Stimulated activated CD8-positive, alpha-beta memory T cell treated with anti-CD3 and anti-CD28 coated beads, Interleukin-4, amount 100 ng/mL, for 1 hour (primary cell): ENCODE measurements around the gene ACYP2.
"Not testable (repeated sequence)": the region's sequence is repeated elsewhere in the genome, so short reads cannot be mapped to it uniquely, and the experiment has no call there.

ENCODE experiments used
- DNase-seq, 2 donors: peaks; one replicate each; pipeline ENCODE4 v3.0.0-alpha.2; 2020; ENCODE audit warnings: low read depth in 2 of 2, low spot score in 1 of 2

The ACYP2 gene

GRCh38 chr2:54262015-54262765 is 146.8 kb downstream of the ACYP2 start:
- DNase-seq = no peak

- DNase-seq = not testable (repeated sequence)
These were observed 149.7 kb downstream of the ACYP2 start for GRCh38 chr2:54265081-54265480.

DNA sequence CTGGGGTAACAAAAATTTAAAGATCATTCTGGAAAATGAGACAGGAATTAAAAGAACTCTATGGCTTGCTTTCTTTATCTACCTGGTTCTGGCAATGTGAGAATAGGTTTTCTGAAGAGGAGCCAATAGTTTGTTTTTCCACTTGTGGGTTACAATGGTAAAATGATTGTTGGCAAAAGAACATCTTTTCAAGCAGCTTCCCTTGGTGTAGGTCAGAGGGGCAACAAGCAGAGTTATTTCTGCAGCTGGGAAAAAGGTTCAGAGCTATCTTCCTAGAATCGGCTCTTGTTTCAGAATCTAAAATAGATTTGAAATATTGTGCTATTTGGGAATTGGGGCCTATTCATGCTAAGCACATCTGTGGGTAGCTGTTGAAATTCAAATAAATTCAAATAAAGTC is 152.2 kb downstream of the ACYP2 start:
- no peak for DNase-seq

- DNase-seq = no peak
These were observed 155.8 kb downstream of the ACYP2 start for GRCh38 chr2:54271189-54271588.

DNA sequence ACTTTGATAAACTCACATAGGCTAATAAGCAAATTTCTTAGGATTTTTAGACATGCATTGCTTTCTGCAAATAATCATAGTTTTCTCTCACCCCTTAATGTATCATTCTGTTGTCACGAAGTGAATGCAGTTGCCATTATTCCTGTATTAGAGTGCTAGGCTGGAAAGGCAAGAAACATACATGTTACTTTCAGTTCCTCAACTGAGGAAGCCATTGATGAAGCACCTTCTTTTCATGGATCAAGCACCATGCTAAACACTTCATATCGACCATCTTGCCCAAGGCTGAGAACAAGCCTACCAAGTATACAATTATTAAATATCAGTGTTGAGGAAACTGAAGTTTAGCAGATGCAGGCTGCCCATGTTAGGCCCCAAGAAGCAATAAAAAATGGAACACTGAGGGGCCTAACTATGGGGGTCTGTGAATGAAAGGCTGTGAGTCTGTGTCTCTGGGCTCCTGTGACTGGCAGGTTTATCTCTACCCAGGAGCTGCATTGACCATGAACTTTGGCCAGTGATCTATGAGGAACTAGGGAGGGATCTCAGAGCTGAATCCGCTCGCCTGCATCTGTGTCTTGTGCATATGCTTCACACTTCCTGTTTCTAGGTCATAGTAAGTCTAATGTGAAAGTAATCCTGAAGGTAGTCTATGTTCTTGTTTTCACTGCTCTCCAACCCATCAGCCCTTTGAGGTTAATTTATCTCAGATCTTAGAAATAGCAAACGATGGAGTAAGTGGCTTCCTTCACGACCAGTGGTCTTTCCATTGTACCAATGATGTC is 156.6 kb downstream of the ACYP2 start:
- no peak for DNase-seq

GRCh38 chr2:54274781-54275242 is 159.4 kb downstream of the ACYP2 start:
- DNase-seq = no peak

DNA sequence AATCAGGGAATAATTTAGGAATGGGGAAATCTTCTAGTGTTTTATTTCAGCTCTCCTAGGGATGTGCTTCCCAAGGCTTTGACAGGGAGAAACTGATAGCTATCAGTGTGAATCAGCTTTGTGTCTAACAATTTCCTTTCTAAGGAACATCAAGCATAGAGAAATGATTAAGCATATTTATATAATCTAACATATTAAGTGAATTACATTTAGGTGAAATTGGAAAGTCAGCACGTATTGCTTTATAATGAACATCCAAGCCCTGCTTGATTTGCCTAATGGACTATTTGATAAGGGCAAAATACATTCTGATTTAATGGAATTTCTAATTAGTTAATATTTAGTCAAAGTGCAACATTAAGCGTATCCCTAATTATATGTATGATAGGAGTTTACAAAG is 160.1 kb downstream of the ACYP2 start:
- DNase-seq = no peak

DNA sequence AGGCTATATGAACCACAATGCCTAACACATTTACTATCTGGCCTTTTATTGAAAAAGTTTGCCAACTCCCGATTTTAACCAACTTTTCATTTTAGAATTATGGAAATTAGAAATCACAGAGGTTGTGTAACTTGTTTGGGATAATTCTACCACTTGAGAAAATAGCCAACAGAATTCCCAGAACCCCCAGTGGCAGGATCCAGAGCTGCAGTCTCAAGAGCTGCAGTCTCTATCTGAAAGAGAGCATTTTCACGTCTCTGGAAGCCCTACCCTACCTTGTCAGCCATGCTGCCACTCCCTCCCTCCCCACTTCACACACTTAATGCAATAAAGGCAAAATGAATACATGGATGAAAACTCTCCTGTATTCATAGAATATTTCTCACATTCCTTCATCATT is 164.0 kb downstream of the ACYP2 start:
- DNase-seq = no peak

DNA sequence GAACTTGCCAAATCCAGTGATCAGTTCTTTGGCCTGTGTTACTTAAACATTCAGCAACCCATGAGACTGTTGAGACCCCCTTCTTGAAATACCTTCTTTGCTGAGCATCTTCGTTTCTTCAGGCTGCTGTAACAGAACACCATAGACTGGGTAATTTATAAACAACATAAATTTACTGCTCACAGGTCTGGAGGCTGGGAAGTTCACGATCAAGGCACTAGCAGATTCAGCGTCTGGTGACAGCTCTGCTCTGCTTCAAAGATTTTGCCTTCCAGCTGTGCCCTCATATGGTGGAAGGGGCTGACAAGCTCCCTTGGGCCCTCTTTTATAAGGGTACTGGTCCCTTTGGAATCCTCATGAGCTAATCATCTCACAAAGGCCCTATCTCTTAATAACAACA is 169.4 kb downstream of the ACYP2 start:
- DNase-seq = no peak

DNA sequence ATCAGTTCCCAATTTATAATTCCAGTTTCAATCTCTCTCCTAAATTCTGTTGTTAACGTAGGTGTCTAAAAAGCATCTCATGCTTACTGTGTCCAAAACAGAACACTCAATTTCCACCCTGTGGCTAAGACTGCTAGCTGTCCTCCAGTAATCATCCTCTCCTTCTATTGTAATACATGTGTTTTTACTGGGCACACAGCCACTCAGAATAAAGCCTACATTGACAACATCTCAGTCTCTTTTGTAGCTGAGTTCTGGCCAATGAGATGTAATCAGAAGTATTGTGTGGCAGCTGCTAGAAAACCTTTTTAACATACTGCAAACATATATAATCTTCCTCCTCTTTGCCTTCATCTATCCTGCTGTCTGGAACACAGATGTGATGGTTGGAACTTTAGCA is 170.0 kb downstream of the ACYP2 start:
- no peak for DNase-seq

GRCh38 chr2:54287532-54287931 is 172.1 kb downstream of the ACYP2 start:
- DNase-seq = no peak

DNA sequence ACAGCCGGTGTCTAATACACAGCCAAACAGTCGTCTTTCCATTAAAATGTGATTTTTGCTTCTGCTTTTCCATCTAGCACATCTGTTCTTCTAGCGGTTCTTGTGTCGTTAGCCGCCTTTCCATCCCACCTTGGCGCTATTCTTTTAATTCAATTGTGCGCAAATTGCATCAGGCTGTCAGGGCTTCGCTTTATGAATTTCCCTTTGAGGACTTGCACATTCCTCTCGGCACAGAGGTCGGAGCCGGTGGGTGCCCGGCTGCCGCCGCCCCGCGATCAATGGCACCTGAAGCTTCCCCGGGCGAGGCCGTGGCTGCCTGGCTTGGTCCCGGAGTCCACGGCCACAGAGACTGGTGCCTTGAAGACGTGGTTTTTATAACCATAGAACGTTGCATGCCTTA is 174.5 kb downstream of the ACYP2 start:
- DNase-seq = no peak

DNA sequence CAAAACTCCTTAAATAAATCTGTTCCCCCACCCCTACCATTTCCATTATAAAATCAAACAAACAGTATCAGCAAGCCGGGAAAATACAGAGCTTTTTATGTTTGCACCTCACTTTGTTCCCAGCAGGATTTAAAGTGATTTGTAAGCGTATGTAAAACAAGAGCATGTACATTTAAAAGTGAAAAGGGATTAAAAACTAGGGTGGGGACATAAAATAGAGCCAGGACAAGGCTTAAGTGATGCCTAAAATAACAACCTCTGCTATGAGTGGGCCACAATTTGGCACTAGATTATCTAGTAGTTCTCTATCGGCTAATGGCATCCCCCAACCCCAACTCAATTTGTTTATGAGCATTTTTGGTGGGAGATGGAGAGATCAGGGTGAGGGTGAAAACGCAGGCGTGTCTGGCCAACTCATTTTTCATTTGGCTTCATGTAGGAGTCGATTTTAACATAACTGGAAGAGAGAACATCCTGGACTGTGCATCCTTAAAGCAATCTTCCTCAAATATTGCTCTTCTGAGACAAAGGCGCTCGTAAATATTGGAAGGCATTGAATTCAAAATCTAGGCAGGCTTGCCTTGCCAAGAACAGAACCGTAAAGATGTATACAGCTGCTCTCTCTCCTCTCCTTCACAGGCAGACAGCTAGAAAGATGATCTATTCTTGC is 175.1 kb downstream of the ACYP2 start:
- no peak for DNase-seq

GRCh38 chr2:54294665-54295064 is 179.2 kb downstream of the ACYP2 start:
- not testable (repeated sequence) for DNase-seq

DNA sequence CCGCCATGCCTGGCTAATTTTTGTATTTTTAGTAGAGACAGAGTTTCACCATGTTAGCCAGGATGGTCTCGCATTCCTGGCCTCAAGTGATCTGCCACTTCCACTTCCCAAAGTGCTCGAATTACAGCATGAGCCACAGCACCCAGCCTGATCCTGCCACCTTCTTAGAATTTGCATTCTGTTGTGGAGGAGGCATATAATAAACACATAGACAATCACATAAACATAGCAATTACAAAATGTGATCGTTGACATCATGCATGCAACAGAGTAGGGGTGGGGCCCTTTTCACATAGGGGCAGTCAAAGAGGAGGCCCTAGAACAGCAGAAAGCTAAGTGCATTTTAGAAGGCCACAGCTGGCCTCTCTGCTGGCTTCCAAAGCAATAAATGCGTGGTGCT is 180.5 kb downstream of the ACYP2 start:
- no peak for DNase-seq

- DNase-seq = no peak
These were observed 183.1 kb downstream of the ACYP2 start for GRCh38 chr2:54298514-54298913.

DNA sequence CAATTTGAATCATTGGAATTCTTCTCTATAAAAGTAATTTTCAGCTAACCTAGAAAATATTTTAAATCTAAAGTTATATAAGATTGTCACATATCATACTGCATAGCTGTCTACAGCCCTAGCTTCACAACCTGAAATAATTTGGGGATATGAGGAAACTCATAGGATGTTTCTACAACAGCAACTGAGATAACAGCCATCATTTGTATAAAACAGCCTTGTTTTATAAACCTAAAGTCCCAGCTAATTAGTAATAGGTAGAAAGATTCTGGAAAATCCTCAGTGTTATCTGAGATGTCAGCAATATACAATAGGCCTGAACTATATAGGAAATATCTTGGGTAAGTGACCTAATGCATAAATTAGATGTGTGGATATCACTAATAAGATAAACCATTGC is 188.2 kb downstream of the ACYP2 start:
- no peak for DNase-seq

GRCh38 chr2:54306556-54306955 is 191.1 kb downstream of the ACYP2 start:
- no peak for DNase-seq

DNA sequence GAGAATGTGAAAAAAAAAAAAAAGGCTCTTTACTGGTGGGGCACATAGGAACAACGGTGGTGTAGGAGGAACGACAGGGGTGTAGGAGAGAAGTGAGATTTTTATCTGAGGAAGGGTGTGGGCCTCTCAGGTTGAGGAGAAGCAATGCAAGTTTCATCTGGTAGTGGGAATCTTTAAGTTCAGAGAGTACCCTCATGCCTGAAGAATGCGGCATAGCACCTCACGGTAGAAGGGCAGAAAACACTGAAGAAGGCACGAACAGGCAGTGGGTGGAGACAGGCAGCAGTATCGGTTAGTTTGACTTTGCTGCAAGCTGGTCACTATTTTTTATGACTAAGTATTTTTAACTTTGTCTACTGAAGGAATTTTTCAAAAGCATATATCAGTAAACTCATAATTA is 192.8 kb downstream of the ACYP2 start:
- DNase-seq = no peak

GRCh38 chr2:54308782-54309181 is 193.4 kb downstream of the ACYP2 start:
- DNase-seq = no peak

DNA sequence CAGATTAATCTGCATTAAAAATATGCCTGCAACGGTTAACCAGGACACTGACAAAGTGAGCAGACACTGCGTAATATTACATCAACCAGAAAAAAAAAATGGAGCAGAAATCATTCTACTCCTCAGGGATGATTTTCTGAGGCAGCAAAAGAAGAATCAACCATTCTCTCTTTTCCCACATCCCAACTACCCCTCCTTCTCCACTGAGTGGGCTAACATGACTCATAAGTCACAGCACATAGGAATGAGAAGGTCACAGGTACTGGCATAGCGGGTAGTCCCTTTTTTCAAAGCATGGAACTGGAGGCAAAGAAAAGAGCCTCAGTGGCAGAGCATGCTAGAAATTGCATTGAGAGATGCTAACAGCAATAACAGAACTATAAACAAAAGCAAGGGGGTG is 194.9 kb downstream of the ACYP2 start:
- no peak for DNase-seq

GRCh38 chr2:54310961-54311360 is 195.5 kb downstream of the ACYP2 start:
- DNase-seq = no peak
